GM18909 (cell line): Measurements from ENCODE around the gene EGFL7.

ENCODE experiments used
- ATAC-seq: cut with Tn5 transposase; IDR thresholded peaks from one replicate; pipeline ENCODE4 v1.9.1; 2021; ENCODE audit warnings: mild to moderate bottlenecking; ENCODE audit not compliant: unreplicated experiment, poor library complexity

EGFL7 gene

DNA sequence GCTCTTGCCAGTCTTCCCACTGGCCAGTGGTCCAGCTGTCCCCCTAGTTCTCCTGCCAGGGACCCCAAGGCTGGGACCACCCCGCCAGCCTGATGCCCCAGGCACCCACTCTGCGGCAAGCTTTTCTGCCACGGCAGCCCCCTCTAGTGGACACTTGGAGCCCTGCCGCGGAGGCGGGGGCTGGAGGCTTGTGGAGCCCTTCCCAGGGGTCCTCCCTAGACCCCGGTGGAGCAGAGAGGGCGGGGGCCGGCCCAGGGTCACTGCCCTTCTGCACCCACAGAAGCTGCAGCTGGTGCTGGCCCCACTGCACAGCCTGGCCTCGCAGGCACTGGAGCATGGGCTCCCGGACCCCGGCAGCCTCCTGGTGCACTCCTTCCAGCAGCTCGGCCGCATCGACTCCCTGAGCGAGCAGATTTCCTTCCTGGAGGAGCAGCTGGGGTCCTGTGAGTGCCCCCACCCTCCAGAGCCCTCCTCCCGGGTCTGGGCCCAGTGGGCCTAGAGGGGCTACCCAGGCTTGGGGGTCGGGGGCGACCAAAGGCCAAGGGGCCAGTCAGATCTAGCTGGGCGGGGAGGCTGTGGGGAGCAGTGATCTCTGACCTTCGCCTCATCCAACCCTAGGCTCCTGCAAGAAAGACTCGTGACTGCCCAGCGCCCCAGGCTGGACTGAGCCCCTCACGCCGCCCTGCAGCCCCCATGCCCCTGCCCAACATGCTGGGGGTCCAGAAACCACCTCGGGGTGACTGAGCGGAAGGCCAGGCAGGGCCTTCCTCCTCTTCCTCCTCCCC lies 9.1 kb downstream of the EGFL7 start:
- ATAC-seq: no peak

GRCh38 chr9:136672431-136673087 lies 9.8 kb downstream of the EGFL7 start:
- ATAC-seq: no peak

DNA sequence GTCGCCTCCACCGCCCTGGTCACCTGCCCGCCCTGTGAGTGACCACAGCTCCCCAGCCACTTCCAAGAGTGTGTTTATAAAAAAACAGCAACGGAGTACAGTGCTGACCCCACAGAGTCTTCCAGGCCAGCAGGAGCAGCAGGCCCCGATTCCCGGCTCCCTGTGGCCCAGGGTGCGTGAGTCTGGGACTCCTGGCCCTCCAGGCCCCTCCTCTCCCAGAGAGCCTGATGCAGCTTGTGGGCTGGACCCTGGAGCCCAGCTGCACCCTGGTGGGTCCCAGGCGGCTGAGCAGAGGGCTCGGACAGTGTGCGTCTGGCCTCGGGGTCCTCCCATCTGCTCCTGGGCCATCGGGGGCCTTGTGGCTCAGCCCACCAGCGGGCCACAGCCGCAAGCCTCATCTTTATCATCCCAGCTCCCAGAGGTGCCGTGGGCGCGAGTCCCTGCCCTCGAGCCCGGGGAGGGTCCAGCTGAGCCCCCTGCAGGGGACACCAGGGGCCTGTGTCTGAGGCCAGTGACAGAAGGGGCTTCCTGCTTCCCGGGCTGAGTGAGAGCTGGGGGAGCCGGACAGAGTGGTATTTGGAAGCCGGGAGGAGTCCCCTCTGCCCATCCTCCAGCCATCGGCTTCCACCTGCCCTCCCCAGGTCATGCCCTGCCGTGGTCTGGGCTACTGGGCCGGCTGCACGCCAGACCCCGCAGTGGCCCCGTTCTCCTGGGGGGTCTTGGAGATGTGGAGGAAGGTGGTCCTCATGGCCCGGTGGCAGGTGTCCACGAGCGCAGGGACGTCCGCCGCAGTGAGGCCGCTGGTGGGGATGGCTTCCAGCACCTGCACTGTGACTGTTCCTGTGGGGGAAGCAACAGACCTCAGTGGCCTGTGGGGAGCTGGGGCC lies 10.6 kb downstream of the EGFL7 start:
- no peak for ATAC-seq

DNA sequence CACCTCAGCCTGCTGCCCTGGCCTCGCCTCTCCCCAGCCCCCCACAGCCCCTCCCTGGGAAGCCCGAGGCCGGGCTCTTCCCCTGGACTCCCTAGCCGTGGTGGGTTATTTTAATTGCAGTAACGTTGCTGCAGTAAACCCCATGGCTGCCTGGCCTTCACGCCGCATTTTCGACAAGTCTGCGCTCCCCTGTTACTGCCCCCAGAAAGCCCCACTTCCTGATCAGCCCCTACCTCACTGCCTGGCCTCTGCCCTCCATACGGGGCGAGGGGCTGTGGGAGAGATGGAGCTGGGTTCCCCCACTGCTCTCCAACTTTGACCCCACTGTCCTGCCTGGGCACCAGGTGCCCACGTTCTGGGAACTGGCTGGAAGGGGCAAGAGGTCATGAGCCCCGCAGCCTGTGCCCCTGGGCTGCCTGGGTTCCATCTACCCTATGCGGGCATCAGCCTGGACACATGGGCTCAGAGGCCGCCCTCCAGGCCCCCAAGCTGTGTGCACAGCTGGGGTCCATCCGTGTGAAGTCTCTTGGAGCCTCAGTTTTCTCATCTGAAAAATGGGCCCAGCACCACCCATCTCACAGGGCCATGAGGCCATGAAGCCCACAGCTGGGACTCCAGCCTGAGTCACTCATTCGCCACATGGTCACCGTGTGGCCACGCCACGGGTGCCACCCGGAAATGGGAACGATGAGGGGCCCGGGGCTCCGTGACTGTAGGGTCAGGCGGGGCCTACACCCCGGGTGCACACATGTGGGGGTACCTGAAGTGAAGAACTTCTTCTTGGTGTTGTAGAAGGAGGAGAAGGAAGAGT lies 11.5 kb downstream of the EGFL7 start:
- ATAC-seq: no peak

DNA sequence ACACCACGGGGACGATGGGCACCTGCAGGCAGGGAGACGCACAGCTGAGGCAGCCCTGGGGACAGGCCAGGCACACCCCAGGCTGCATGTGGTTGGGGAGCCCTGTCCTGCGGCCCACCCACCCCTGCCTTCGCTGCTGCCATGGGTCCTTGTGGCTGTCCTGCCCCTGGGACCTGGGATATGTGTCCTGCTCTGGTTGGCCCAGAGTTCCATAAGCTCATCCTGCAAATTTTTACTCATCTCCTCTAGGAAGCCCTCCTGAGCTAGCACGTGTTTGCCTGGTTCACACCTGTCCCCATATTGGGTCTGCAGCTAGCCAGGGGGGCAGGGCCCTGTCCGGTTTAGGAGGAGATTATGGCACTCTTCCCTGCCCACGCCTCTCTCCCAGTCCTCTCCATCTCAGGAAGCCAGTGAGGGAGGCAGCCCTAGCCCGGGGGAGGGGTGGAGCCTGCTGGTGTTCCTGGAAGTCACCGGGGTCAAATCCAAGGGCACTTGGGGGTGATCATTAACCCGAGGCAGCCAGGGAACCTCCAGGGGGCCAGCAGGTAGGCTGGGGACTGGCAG lies 12.2 kb downstream of the EGFL7 start:
- ATAC-seq: no peak

DNA sequence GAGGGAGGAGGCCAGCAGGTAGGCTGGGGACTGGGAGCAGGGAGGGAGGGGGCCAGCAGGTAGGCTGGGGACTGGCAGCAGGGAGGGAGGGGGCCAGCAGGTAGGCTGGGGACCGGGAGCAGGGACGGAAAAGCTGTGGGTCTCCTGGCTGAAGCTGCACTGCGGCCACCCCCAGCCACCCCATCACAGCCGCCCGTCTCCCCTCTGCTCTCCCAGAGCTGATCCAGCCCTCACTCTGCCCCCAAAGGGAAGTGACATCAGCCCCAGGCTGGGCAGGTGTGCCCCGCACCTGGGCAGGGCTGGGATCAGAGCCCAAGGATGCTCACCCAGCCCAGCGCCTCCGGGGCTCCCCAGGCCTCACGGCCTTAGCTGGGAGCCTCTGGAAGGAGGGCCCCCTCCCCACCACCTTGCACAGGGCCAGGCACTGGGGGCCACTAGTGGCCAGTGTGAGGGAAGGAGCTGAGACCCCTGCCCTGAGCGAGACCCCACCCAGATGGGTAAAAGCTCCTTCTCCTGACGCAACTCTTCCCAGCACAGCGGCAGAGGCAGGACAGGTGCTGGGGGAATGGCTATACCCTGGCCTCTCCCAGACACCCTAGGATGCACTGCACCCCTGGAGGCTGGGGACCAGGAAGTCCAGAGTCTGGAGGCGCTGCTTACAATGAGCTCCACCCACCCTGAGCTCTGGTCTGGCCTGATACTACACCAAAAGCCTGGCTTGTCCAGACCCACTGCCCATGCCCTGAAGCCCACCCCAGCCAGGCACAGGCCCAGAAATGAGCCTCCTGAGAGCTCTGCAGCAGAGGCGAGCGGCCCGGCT lies 13.0 kb downstream of the EGFL7 start:
- ATAC-seq: no peak

GRCh38 chr9:136676297-136676794 lies 13.6 kb downstream of the EGFL7 start:
- no peak for ATAC-seq

GRCh38 chr9:136676920-136677686 lies 14.4 kb downstream of the EGFL7 start:
- no peak for ATAC-seq

DNA sequence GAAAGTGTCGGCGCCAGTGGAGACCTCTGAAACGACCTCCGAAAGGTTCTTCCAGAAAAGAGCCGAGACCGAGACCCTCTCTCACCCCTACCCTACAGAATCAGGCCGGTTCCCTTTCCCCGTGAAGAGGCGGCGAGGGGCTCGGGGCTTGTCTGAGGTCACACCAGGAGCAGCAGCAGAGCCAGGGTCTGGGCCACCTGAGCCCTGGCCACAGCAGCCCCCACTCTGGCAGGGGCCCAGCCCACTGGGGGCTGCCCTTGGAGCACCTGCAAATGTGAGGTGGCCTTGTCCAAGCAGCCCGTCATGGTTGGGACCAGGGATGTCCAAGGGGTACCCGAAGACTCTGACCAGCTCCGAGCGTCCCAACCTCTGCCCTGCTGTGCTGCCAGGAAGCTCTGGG lies 15.3 kb downstream of the EGFL7 start:
- no peak for ATAC-seq

DNA sequence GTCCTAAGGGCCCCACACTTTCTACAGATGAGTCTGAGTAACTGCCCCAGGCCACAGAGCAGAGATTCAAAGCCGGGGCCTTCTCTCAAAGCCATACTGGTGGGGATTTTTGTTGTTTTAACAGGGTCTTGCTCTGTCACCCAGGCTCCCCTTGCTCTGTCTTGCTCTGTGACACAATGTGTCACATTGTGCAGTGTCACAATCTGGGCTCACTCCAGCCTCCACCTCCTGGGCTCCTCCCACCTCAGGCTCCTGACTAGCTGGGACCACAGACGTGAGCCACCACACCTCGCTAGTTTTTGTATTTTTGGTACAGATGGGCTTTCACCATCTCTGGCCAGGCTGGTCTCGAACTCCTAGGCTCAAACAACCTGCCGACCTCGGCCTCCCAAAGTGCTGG lies 15.9 kb downstream of the EGFL7 start:
- ATAC-seq: no peak

- no peak for ATAC-seq
Observed at GRCh38 chr9:136679431-136679941, 16.8 kb downstream of the EGFL7 start.

DNA sequence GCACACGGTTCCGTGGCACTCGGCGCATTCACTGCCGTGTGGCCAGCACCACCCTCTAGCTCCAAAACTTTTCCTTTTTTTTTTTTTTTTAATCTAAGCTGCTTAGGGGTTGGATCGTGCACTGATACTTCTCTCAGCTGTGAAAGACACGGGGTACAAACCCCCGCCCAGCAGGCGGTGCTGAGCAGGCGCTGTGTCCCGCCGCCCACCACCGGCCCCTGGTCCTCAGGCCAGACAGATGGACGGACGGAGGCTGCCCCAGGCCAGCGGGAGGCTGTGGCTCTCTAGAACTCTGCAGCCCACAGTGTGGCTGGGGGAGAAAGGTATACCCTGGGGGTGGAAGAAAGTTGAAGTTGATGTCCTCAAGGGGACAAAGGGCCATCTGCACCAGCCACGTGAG lies 18.3 kb downstream of the EGFL7 start:
- no peak for ATAC-seq

- ATAC-seq: no peak
Observed at GRCh38 chr9:136681945-136682699, 19.4 kb downstream of the EGFL7 start.

DNA sequence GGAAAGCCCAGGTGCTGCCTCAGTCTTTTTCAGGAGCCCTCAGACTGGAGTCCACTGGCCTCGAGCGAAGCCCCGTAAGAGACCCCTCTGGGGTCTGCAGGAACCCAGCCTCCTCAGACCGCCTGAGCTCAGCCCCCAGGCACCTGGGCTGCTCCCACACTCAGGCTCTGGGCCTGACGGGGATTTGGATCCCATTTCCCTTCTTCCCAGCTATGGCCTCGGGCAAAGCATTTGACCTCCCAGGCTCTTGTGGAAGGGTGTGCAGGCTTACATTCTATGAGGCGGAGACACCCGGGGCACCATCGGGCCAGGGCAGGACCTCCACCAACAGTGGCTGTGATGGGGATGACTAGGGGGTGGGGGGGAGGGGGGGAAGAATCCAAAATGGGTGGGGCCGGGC lies 20.0 kb downstream of the EGFL7 start:
- no peak for ATAC-seq

DNA sequence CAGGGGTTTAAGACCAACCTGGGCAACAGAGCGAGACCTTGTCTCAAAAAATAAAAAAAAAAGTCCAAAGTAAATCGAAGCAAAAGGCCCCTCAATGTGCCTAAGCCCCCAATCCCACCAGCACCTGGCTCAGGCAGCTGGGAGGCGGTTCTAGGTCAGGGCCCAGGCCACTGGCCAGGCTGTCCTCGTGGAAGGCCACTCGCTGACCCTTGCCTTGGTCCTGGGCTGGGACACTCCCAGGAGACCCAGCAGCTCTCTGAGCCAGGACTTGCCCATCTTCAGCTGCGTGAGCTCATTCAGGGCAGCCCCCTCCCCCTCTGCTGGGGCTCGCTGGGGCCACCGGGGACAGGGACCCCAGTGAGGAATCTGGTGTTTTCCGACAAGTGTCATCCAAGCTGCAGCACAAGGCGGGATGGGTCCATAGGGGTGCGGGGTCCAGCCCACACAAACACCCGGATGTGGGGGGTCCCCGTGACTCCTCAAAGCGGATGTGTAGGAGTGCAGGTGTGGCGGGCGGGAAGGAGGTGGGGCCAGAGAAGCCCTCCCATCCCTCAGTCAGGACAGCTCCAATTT lies 20.5 kb downstream of the EGFL7 start:
- ATAC-seq: no peak

DNA sequence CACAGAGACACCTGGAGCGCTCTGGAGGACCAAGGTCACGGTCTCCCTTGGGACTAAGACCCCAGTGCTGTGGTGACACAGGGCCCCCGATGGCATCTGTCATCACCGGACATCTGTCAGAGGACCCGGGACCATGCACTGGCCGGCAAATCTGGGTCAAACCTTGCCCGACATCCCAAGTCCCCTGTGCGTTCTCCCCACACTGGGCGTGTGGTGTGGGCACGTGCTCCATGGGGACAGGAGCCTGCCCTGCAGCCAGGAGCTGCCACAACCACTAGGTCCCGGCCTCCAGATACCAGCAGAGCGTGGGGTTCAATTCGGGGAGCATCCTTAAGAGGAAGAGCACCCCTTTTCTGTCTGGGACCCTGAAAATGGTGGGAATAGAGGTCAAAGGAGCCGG lies 21.0 kb downstream of the EGFL7 start:
- ATAC-seq: no peak

DNA sequence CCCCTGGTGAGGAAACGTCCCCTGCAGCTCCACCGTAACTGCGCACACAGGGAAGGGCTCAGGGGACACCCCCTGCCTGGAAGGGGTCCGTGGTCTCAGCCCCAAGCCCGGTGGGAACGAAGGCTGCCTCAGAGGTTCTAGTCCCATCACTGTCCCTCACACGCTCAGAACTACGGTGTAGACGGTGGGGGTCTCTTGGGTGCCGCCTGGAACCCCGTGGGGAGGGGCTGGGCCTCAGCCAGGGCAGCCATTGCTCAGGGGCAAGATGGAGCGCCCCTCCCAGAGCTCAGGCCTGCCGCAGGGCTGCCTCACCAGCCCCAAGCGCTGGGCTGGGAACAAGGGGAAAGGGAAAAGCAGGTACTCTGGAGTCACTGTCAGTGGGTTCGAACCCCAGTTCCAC lies 21.6 kb downstream of the EGFL7 start:
- no peak for ATAC-seq
